Epithelial cell of proximal tubule (primary cell): ENCODE results near the gene TOMM70. TPM values are rescaled to one million over a fixed set of nuclear protein-coding genes. Genes with fewer than 3 reads are reported as not detected.

Experiments
- DNase-seq: peaks from one replicate; pipeline ENCODE4 v3.0.0-alpha.2; 2011; ENCODE audit warnings: low read depth
- H3K4me3 ChIP-seq: 2 replicates; pipeline ENCODE4 v1.5.1; 2011; ENCODE audit warnings: low read depth, mild to moderate bottlenecking, low read length
- total RNA-seq: library from RNA; depleted of rRNA; stranded (reverse); fragments of >200 nt; gene quantifications from 2 replicates; pipeline ENCODE4 v1.2.3, GENCODE V29; 2015
- TF ChIP-seq, protein P1 (sequence below): conservative IDR thresholded peaks from 2 replicates; pipeline ENCODE4 v1.5.1; 2012; ENCODE audit warnings: low read depth, mild to moderate bottlenecking, low read length

The TOMM70 gene
- total RNA-seq, 1 donor from 2014 or later: 27.5 TPM

DNA sequence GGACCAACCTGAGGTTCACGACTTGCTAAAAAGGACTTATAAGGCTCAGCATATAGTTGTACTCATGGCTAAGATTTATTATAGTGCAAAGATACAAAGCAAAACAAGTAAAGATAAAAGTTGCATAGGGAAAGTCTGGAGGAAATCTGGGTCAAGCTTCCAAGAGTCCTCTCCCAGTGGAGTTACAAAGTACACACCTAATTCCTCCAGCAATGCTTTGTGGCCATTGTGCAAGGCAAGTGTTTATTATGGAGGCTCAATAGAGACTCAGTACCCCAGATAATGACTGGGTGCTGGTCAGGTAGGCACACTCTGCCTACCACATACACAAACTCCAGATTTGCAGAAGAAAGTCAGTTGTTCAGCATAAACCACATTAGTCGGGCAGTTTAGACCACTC lies 23.4 kb upstream of the TOMM70 start:
- no peak for DNase-seq
- TF ChIP-seq, protein P1, sequence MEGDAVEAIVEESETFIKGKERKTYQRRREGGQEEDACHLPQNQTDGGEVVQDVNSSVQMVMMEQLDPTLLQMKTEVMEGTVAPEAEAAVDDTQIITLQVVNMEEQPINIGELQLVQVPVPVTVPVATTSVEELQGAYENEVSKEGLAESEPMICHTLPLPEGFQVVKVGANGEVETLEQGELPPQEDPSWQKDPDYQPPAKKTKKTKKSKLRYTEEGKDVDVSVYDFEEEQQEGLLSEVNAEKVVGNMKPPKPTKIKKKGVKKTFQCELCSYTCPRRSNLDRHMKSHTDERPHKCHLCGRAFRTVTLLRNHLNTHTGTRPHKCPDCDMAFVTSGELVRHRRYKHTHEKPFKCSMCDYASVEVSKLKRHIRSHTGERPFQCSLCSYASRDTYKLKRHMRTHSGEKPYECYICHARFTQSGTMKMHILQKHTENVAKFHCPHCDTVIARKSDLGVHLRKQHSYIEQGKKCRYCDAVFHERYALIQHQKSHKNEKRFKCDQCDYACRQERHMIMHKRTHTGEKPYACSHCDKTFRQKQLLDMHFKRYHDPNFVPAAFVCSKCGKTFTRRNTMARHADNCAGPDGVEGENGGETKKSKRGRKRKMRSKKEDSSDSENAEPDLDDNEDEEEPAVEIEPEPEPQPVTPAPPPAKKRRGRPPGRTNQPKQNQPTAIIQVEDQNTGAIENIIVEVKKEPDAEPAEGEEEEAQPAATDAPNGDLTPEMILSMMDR: no peak

DNA sequence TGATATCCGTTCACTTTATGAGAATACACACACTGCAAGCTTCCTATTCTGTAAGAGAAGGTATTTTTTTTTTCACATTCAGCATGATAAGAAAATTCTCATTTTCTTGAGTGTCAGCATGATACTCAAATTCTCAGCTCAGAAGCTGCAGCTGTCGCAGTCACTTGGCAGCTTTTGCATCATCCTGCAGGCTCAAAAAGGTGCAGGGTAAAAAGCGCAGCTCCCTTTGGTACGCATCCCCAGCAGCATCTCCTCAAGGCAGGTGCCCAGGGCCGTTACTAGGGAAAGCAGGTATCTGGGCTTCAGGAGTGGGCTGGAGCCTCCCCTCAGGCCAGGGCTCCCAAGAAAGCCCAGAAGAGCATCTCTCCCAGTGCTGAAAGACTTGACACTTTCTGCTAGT lies 22.7 kb upstream of the TOMM70 start:
- DNase-seq: no peak
- H3K4me3 ChIP-seq: no peak overlapping the region
- TF ChIP-seq, protein P1: no peak

More for the DNA sequence above, 23.4 kb upstream of the TOMM70 start:
- H3K4me3 ChIP-seq: no peak overlapping the region

DNA sequence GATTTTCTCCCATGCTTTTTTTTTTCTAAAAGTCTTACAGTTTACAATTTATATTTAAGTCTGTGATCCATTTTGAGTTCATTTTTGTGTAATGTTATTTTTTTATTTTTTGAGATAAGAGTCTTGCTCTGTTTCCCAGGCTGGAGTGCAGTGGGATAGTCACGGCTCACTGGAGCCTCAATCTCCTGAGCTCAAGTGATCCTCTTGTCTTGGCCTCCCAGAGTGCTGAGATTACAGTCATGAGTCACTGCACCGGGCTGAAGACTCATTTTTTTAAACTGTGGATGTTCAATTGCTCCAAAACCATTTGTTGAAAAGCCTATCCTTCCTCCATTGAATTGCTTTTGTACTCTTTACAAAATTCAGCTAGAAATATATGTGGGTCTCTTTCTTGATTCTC lies 20.0 kb upstream of the TOMM70 start:
- H3K4me3 ChIP-seq: no peak overlapping the region
- TF ChIP-seq, protein P1: no peak
- DNase-seq: no peak

DNA sequence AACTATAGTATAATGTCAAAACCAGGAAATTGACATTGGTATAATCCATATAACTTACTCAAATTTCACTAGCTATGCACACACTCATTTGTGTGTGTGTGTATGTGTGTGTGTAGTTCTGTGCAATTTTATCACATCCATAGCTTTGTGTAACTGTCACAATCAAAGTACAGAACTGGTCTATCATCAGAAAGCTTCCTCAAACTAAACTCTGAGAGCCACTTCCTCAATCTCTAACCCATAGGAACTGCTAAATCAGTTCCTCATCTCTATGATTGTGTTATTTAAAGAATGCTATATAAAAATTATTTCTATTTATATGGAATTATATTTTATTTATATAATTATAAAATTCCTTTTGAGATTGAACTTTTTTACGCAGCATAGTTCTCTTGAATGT lies 18.5 kb upstream of the TOMM70 start:
- no peak for DNase-seq
- TF ChIP-seq, protein P1: no peak
- no peak overlapping the region for H3K4me3 ChIP-seq

DNA sequence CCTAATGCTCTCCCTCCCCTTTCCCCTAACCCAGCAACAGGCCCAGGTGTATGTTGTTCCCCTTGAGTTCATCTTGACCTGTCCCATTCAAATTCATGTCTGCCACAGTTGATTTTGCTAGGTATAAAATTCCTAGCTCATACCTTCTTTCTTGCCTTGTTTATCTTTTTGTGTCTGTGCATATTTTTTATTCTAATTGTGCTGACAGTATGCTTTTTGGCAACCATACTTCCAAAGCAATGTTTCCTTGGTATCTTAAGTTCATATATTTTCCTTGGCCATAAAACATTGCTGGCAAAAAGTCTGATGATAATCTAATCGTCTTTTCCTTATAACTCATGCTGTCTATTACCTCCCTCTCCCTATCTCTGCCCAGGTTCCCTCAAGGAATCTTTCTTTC lies 16.0 kb upstream of the TOMM70 start:
- TF ChIP-seq, protein P1: no peak
- no peak overlapping the region for H3K4me3 ChIP-seq
- no peak for DNase-seq

DNA sequence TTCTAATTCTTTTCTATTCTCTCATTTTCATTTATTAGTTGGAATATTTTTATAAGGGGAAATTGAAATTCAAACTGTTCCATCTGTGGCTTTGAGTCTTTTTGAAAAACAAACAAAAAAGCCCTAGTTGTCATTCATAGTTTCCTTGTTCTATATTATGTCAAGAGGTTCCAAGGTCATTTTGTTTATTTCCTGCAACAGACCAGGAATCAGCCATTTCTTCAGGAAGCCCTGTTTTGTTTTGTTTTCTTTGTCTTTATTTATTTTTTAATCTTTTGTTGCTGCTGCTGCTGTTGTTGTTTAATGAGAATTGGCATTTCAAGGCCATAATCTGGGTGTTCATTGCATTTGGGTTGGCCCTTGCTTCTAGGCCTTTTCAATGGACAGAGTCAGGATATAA lies 15.3 kb upstream of the TOMM70 start:
- TF ChIP-seq, protein P1: no peak
- DNase-seq: no peak
- H3K4me3 ChIP-seq: no peak overlapping the region

DNA sequence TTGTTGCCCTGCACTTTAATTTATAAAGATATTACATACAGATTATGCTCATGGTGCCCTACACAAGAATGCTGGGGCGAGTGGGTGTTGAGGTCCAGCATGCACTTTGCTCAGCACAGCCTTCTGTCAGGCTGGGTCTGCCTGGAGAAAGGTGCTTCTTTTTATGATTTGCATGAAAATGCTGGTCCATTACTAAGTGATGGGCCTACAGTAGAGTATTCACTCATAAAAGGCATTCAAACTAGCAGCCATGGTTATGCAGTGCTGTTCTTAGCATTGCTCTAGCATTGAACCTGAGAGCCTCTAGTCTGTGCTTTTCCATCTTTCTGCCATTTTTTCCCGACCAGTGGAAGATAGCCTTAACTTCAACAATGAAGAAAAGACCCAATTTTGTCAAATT lies 12.7 kb upstream of the TOMM70 start:
- TF ChIP-seq, protein P1: no peak
- no peak overlapping the region for H3K4me3 ChIP-seq
- DNase-seq: no peak
